Activated CD4-positive, alpha-beta T cell treated with anti-CD3 and anti-CD28 coated beads for 4 hours (primary cell): ENCODE data around the gene EEF1AKMT4.

Experiments
- DNase-seq, 2 donors: peaks; one replicate each; pipeline ENCODE4 v3.0.0-alpha.2; 2020

EEF1AKMT4 gene

GRCh38 chr3:184305577-184305976, 56.1 kb downstream of the EEF1AKMT4 start:
- no peak for DNase-seq

GRCh38 chr3:184306341-184306972, 57.0 kb downstream of the EEF1AKMT4 start:
- no peak for DNase-seq

GRCh38 chr3:184307915-184308314, 58.4 kb downstream of the EEF1AKMT4 start:
- no peak for DNase-seq
